Measurements from ENCODE around the gene SLC37A4. TPM values are rescaled to one million over a fixed set of nuclear protein-coding genes. Genes with fewer than 3 reads are reported as not detected.
"Not testable (repeated sequence)": the region's sequence is repeated elsewhere in the genome, so short reads cannot be mapped to it uniquely, and the experiment has no call there.

SLC37A4 gene
- 8.7 TPM for polyA plus RNA-seq (2013, experiment 1 of 2; ENCODE audit: insufficient read length)
- 10.1 TPM for polyA plus RNA-seq (2013, experiment 2 of 2; ENCODE audit: insufficient read length)

GRCh38 chr11:119030329-119031047 is at the start of gene SLC37A4:
TSS of gene SLC37A4 (minus strand) at chr11:119030877.
- peak; percentile 97 for DNase-seq

GRCh38 chr11:119078675-119079420 is 48.2 kb upstream of the SLC37A4 start:
- no peak for DNase-seq

GRCh38 chr11:119077839-119078238 is 47.2 kb upstream of the SLC37A4 start:
- no peak for DNase-seq

GRCh38 chr11:119067371-119068222 is 36.9 kb upstream of the SLC37A4 start, which contains the start of gene VPS11:
TSS of gene VPS11 (plus strand) at chr11:119067818. CDS start at chr11:119067824, 6 bp downstream.
- DNase-seq: peak; percentile 96

- peak; percentile 39 for DNase-seq
Measured at GRCh38 chr11:119065369-119065768, 34.7 kb upstream of the SLC37A4 start.

- DNase-seq: peak; percentile 28
Measured at GRCh38 chr11:119062779-119063178, 32.1 kb upstream of the SLC37A4 start.

- DNase-seq: no peak
Measured at GRCh38 chr11:119061256-119061655, 30.6 kb upstream of the SLC37A4 start.

GRCh38 chr11:119059128-119059527 is 28.5 kb upstream of the SLC37A4 start:
- DNase-seq: not testable (repeated sequence)

- peak; percentile 97 for DNase-seq
Measured at GRCh38 chr11:119057000-119057769, 26.5 kb upstream of the SLC37A4 start, which contains the start of gene HYOU1. TSS of gene HYOU1 (minus strand) at chr11:119057205. CDS start at chr11:119056160, 1,045 bp downstream.

GRCh38 chr11:119056421-119056999 is 25.8 kb upstream of the SLC37A4 start:
- no peak for DNase-seq

- peak; percentile 50 for DNase-seq
Measured at GRCh38 chr11:119055901-119056300, 25.2 kb upstream of the SLC37A4 start.

GRCh38 chr11:119054418-119054817 is 23.7 kb upstream of the SLC37A4 start:
- DNase-seq: no peak

GRCh38 chr11:119052163-119052814 is 21.6 kb upstream of the SLC37A4 start:
- DNase-seq: no peak

- no peak for DNase-seq
Measured at GRCh38 chr11:119051440-119052162, 20.9 kb upstream of the SLC37A4 start.

GRCh38 chr11:119049081-119049480 is 18.4 kb upstream of the SLC37A4 start:
- DNase-seq: no peak

GRCh38 chr11:119048644-119049043 is 18.0 kb upstream of the SLC37A4 start:
- DNase-seq: no peak

- DNase-seq: no peak
Measured at GRCh38 chr11:119047205-119047604, 16.5 kb upstream of the SLC37A4 start.

- DNase-seq: no peak
Measured at GRCh38 chr11:119046489-119046888, 15.8 kb upstream of the SLC37A4 start.

GRCh38 chr11:119044708-119045107 is 14.0 kb upstream of the SLC37A4 start:
- no peak for DNase-seq

GRCh38 chr11:119042927-119043326 is 12.2 kb upstream of the SLC37A4 start:
- DNase-seq: no peak

All from fibroblast of skin of scalp (primary cell).